ENCODE results near the gene SPATA13.
A peak's percentile ranks its signal among the peaks of the same experiment; 100 is the strongest.

Gene SPATA13

DNA sequence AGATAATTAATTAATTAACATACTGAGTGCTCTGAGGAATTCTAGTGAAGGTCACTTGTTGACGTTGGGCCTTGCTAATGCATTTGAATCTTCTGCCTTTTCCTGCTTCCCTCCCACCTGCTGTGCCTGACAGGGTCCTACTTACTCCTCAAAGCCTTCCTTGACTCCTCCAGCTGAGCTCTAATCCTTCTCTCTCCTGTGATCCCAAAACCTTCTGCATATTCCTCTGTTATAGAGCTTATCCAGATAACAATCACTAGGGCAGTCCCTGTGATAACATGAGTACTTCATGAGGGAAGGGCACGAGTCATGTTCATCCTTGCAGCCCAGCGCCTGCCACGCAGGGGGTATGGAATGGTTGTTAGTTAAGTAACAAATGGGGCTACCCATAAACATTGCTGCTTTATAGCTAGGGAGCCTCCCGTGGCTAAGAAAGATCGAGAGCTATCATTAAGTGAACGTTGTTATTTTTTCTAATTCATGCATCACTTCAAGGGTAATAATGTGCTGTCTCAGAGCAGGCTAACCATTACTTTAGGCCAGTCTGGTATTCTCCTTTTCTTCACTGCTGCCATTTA lies 19.1 kb upstream of the SPATA13 start:
- no peak for DNase-seq (ENCODE audit: low spot score)

DNA sequence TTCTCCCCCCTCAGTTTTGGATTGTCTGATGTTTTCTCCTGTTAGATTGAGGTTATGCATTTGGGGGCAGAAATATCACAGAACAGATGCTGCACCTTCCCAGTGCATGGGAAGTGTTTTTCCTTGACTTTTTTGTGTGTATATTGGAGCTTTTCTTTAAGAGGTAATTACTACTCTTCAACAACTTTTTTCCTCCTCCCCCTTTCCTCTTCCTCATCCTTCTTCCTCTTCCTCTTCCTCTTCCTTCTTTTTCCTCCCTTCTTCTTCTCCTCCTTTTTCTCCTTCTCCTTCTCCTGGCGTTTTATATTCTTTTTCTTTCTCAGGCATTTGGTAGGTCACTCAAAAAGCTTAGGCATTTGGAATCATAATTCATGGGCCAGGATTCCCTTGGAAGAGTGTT lies 18.1 kb upstream of the SPATA13 start:
- DNase-seq (ENCODE audit: low spot score): no peak

DNA sequence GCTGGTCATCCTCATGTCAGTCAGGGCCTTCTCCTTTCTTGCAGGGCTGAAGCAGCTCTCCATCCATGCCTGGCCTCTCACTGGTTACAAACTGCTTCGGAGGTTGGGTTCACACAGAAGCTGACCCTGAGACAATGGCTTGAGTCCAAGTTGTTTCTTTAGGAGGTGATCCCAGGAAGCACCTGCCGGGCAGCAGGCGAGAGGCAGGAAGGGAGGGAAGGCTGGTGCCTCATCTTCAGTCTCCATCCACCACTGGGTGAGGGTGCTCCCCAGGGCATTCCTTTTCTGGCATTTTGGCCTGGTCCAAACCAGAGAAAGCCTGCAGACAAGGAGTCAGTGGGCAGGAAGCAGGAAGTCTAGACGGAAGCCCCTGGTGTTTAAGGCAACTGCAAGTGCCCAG lies 17.6 kb upstream of the SPATA13 start:
- DNase-seq (ENCODE audit: low spot score): no peak

DNA sequence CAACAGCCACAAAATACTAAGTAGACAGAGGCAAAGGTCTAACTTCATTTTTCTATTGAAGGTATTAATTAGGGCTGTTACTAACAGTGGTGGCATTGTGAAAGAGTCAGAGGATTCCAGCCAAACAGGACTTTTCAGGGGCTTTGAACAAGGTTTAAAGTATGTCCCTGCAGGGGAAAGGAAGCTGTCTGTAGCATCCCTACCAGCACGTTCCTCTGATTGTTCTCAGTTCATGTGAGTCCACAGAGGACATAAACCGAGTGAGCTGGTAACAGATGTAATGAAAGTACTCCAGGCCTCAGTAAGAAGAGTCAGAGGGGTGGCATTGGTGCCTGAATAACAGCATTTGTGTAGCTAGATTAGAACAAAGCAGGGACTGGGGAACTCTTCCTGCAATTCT lies 15.3 kb upstream of the SPATA13 start:
- peak; percentile 25 for DNase-seq (ENCODE audit: low spot score)

DNA sequence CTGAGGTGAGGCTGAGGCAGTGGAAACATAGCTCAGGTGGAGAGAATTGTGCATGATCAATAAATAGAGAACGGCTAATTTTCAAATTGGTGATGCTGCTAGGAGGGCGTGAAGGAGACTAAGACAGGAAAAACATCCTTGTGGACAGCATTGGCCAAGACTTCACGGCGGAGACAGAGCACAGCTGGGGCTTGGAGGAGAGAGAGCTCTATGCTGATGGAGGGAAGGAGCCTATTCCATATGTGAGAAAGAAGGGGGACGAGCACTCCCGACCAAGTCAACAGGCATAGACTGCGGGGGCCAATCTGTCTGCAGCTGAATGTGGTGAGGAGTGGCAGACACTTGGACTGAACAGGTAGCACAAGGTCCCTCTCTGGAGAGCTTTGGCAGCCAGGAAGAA lies 14.8 kb upstream of the SPATA13 start:
- no peak for DNase-seq (ENCODE audit: low spot score)

DNA sequence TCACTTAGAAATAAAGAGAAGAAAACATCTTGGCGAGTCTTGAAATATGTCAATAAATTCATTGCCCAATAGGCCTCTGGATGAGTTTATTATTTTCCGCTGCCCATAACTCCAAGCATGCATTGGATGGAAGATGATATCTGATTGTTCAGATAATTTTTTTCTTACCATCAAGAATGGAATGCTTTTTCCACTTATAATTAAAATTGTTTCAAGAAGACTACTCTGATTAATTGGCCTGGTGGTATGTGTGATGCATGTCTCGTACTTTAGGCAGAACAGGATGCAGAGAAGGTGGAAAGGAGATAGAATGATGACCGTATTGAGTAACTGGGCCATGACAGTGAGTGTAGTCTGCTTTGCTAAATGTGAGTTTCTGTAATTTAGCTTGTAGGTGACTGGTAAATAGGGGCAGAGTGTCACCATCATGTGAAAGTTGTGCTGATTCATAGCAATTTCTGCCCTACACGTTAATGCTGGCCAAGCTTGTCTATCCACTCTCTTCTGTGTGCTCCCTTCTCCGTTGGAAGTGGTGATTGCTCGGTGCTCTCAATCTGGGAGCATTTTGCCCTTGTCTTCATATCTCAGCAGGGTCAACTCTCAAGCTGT lies 13.5 kb upstream of the SPATA13 start:
- no peak for DNase-seq (ENCODE audit: low spot score)

DNA sequence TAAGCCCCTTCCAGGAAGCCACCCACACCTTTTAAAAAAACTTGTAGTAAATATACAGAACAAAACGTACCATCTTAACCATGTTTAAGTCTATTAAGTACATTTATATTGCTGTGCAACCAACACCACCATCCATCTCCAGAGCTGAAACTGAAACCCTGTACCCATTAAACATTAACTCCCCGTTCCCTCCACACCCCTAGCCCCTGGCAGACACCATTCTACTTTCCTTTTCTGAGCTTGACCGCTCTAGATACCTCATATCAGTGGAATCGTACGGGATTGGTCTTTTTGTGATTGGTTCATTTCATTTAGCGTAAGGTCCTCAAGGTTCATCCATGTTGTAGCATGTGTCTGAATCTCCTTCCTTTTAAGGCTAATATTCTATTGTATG lies 13.0 kb upstream of the SPATA13 start:
- no peak for DNase-seq (ENCODE audit: low spot score)

DNA sequence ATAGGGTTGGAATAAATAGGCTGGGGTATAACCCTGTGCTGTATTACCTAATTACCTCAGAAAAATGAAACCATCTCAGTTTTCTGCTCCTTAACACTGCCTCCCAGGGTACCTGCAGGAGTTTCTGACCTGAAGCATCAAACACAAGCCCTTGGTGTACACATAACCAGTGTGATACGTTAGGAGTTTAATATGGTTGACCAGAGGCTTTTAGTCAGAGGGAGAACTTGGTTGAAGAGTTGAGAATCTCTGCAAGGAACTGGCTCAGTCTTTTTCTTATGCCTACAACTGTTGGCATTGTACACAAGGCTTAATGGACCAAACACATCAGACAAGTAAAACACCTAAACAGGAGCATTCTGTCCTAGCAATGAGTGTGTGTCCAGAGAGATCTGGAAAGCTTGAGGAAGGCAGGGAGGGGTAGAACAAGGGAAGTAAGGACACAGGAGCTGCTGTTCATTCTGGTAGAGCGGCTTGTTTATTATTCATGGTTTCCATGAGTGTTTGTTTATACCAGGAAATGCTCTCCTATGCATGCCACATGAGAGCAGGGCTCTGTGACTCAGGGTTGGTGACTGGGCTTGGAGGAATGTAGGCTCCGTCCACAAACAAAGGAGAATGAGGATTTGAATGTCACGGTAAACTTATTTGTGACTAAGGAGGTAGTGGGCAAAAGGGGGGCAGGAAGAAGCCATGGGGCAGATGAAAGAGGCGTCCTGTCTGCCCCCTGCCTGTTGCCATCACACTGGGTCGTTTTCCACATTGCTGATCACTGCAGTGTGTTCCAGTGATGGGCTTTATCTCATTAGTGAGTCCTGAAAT lies 11.9 kb upstream of the SPATA13 start:
- DNase-seq (ENCODE audit: low spot score): peak; percentile 94

DNA sequence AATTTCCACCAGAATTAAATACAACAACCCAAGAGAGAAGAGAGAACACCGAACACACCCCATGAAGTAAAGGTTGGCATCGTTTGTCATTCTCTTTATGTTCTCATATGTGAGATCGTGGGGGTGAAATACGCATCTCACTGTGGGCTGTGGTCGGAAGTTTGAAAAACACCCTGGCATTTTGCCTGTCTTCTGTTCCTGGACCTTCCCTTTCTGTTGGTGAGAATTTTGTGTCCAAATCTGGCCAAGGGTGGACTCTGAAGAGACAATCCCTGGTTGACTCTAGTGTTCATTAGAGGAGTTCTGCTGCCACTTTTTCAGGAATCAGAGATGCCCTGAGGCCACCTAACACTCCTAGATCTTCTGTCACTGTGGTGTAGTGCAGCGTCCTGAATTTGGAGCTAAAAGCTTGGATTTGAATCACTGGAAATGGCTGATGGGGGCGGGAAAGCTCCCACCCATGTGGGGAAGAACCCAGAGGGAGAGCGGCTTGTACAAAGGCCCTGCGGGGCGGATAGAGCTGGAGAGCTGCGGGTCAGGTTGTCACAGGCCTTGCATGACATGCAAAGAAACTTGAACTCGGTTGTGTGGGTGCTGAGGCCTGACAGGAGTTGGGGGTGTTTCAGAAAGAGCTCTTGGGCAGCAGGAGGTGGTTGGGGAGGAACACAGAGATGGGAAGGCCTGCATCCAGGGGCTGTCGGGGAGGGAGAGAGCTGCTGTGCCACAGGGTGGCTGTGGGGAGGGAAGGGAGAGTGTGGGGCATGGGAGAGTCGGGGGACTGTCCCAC lies 11.1 kb upstream of the SPATA13 start:
- DNase-seq (ENCODE audit: low spot score): peak; percentile 41

DNA sequence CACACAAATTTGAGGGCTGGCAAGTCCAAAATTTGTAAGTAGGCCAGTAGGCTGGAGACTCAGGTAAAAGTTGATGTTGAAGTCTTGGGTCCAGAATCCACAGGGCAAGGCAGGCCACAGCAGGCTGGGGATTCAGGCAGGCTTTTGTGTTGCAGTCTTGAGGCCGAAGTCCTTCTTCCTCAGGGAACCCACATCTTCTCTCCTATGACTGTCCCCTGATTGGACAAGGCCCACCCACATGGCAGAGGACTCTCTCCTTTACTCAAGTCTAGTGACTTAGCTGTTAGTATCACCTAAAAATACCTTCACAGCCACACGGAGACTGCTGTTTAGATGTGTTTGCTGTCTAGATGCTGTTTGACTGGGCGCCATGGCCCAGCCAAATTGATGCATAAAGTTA lies 9.9 kb upstream of the SPATA13 start:
- DNase-seq (ENCODE audit: low spot score): no peak

DNA sequence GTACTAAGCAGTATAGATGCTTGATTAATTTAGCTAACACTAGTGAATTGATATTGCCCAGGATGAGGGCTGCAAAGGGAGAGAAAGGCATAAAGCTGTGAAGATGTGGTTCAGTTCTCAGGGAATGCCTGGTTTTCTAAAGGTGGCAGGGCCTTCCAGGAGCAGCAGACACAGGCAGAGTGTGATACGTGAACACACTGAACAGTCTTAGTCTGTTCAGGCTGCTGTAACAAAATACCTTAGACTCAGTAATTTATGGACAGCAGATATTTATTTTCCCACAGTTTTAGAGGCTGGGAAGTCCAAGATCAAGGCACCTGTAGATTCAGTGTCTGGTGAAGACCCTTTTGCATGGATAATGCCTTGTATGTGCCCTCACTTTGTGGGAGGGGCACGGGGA lies 8.7 kb upstream of the SPATA13 start:
- no peak for DNase-seq (ENCODE audit: low spot score)

DNA sequence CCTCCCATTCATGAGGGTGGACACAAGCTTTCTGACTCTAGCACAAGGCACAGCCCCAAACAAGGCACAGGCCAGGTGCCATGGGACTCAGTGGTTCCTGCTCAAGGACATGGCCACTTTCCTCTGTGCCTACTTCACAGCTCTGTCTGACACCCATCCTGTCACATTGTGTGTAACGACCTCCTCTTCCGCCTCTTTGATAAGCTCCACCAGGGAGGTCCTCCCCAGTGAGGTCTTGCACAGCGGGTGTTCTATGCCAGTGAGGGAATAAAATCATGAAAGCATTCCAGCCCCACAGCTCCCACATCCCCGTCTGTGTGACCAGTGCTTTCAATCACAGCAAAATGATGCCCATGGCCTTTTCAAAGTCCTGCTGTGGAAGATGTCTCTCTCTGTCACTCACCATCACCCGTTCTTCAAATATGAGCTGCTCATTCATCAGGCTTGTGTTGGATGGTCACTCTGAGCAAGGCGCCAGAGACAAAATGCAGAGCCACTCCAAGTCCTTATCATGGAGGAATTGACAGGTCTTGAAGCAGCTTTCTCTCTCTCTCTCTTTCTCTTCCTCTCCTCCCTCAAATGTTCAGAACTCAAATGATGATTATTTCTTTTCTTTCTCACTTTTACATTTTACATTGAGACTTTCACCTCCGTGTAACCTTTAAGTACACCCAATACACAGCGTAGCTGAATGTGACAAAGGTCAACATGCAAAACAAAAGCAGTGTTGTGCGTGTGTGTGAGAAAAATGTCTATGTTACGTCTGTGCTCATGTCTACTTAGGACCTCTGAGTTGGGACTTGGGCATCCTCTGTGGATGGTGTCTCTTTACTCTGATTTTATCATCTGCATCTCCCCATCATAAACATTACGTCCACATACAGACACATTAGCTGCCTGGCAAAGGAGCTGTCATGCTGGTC lies 8.0 kb upstream of the SPATA13 start:
- no peak for DNase-seq (ENCODE audit: low spot score)

DNA sequence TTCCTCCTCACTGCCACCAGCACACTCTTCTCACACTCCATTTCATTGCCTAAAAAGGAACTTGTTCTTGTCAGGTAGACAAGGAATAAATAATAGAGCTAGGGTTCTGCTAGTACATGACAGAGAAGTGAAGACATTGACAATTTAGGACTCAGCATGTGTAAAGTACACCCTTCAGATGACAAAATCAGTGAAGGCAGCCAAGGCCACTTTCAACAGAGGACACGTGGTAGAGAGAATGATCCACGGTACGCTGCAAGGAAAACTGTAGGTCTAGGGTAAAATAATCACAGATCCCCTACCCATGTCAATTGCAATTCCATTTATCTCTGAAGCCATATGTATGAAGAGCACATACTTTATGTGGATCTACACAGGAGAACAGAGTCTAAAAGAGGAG lies 7.2 kb upstream of the SPATA13 start:
- no peak for DNase-seq (ENCODE audit: low spot score)

DNA sequence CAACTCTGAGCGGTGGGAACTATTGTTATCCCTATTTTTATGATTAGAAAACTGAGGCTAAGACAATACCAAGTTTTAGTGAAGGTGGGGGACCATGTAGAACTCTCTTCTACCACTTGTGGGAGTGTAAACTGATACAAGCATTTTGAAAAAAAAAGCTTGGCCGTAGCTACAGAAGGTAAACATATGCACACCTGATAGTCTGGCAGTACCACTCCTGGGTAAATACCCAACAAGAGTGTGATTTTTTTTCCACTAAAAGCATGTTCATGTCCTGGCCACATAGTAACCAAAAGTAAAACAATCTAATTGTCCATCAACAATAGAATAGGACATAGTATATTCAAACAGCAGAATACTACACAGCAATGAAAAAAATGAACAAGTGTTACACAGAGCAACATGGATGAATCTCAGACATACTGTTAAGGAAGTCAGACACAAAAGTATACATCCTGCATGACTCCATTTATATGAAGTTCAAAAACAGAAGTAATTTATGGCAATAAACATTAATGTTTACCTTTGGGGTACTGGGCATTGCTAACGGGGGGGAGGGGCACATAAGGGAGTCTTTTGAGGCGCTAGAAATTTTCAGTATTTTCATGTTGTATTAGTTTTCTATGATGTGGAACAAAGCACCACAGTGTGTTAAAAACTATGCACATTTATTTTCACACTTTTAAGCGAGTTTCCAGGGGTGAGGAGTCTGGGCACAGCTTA lies 6.4 kb upstream of the SPATA13 start:
- no peak for DNase-seq (ENCODE audit: low spot score)

DNA sequence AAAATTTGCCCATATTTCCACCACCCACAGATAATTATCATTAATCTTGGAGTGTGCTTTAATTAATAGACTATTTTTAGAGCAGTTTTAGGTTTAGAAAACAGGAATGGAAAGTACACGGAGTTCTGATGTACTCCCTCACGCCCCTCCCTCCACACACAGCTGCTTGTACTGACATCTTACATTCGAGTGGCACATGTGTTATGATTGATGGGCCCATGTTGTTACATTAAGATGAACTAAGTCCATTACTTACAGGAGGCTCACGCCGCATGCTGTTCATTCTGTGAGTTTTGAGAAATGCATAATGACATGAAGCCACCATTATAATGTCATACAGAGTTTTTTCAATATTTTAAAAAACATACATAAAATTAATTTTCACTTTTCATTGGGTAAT lies 1.2 kb upstream of the SPATA13 start:
- no peak for DNase-seq (ENCODE audit: low spot score)

DNA sequence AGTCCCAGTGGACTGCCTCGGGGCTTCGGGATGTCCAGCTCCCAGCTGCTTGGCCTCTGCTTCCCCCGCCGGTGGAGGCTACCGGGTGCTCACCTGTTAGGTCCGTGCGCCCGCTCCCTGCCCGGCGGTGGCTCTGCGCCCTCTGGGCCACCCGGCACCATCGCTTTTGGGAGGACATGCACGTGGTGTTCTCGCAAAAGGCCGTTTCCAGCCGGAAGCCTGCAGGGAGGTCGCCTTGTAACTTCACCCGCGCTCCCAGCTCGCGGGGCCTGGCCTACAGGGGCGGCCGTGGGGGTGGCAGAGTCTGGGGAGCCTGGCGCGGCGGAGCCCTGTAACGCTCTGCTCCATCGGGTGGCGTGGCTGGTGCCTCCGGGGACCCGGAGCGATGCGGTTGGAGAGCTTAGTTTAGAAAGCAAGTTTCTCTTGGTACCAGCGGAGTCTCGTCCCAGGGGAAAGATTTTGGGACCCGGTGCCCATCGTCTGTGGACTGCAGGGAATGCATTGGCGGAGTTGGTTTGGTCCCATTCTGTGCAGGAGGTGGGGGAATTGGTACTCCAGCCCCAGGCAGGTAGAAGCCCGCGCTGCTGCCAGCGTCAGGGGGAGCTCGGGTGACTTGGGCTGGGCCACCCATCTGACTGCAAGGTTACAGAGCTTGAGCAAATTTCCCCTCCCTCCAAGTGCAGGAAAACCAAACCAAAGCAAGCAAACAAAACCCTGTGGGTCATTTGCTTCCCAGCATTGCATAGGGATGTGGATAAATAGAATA lies 673 bp downstream of the SPATA13 start:
- peak; percentile 34 for DNase-seq (ENCODE audit: low spot score)

DNA sequence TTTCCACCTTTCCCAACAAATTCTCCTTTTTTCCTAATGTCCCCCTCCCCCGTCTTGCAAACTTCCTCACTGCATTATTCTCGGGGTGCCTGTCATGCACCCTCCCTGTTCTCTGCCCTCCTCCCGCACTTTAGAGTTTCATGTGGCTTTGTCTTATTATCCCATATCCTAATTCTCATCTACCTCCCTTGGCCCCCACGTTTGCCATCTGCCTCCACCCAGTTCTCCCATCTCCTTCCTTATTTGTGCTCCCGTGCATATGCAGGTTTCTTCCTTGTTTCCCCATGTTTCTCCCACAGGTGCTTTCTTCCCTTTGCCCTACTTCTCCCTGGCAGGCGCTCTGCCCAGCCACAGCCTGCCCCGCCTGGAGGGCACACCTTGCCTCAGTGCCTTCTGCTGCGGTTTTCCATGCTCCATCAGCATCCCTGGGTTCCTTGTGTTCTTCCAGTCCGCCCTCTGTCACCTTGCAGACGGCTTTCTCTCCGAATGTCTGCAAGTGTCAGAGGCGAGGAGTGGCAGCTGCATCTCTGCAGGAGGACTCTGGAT lies 1.5 kb downstream of the SPATA13 start:
- DNase-seq (ENCODE audit: low spot score): no peak

DNA sequence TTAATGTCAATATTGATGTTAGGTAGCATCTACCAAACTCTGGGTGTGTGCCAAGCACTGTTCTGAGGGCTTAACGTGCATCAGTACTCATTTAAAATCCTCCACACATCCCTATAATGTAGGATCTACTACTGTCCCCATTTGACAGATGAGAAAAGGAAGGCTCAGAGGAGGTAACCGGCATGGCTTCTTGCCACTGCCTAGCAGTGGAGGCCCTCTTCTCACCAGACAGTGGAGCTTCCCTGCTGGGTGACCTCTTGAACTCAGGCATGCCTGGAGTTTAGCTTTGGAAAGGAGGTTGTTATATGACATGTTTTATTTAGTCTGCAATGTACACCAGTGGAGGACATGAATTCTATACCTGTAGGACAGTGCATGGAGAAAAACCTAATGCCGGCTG lies 2.1 kb downstream of the SPATA13 start:
- no peak for DNase-seq (ENCODE audit: low spot score)

DNA sequence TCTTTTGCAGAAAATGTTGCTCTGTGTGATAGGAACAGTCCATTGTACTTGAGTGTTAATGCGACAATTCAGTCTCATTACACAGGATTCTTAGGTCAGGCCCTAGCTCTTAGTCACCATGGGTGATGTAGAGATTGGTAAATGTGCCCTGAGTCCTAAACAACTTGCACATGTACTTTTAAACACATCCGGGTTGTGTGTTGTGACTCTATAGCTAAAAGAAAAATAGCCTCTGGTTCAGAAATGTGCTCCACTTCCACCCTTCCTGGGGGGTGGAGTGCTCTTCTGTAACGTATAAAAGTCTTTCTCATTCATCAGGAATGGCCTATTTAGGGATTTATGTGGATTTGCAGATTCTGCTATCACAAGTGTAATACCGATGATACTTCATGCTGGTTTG lies 5.2 kb downstream of the SPATA13 start:
- peak; percentile 34 for DNase-seq (ENCODE audit: low spot score)

DNA sequence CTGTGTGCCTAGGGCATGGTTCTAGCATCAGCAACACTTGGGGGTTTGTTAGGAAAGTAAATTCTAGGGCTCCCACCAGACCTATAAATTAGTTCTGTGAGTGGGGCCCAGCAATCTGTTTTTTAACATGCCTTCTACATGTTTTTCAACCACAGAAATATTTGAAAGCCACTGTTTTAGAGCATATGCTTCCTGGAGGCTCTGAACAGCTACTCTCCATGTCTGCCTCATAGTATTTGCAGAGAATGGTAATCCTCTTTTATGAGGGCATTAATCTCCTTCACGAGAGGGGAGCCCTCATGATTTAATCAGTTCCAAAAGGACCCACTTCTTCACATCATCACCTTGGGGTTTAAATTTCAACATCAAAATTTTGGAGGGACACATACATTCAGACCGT lies 6.0 kb downstream of the SPATA13 start:
- DNase-seq (ENCODE audit: low spot score): no peak

Measured in AG20443 (cell line).